K562 (cell line): ENCODE data around the gene AKT1. TPM values are rescaled to one million over a fixed set of nuclear protein-coding genes. Genes with fewer than 3 reads are reported as not detected.
"Not testable (repeated sequence)": the region's sequence is repeated elsewhere in the genome, so short reads cannot be mapped to it uniquely, and the experiment has no call there.

Experiments
- ATAC-seq: fragments of 200-7000 bp; cut with Tn5 transposase; 3 replicates; pipeline ENCODE4 v1.9.1; 2020; ENCODE audit warnings: moderate library complexity
- BruUV-seq: library from RNA; stranded (reverse); fragments of 400-500 nt; replicated peaks from 2 replicates; lab custom pipeline; 2021; lab: Mats Ljungman, UMichigan
- CTCF ChIA-PET: fragments of 300-600 bp; formaldehyde crosslinking; extraction: SDS; loops from one replicate; lab custom pipeline; 2021; ENCODE audit warnings: low intra/inter-chr PET ratio; lab: Yijun Ruan, JAX
- POLR2A ChIA-PET: fragments of 300-600, 350-650 bp; sonication (Branson Sonifier 250); formaldehyde crosslinking; extraction: SDS; loops from one replicate; lab custom pipeline; 2021; ENCODE audit warnings: antibody characterized with exemption, inconsistent platforms; lab: Yijun Ruan, JAX
- DNase-seq, 4 experiments: peaks; one replicate each; pipeline versions ENCODE4 v3.0.0 to v3.0.0-alpha.2; 2011 to 2018; ENCODE audit warnings: low spot score in 3 of 4, mixed read lengths in 3 of 4; ENCODE audit errors: extremely low read depth in 1 of 4
- FAIRE-seq: peaks from 2 replicates; lab custom pipeline; 2011; peaks lifted over from hg19 to GRCh38; lab: Jason Lieb, UNC
- H2AFZ ChIP-seq: 2 replicates; pipeline ENCODE4 v1.6.0; 2011; ENCODE audit warnings: low read depth, low read length, control low read depth, inconsistent platforms
- H3K27ac ChIP-seq: fragments of 200-600 bp; 3 replicates; pipeline ENCODE4 v1.8.0; 2011; ENCODE audit warnings: low read depth, mild to moderate bottlenecking, control low read depth, inconsistent platforms, low read length, moderate library complexity, mixed read lengths; ENCODE audit errors: extremely low read depth
- H3K27me3 ChIP-seq, 2 experiments: fragments of 300-600 bp in 1 of 2; 2 replicates in 1 of 2; 3 replicates in 1 of 2; pipeline versions ENCODE4 v1.6.0 to v1.8.0; 2011; ENCODE audit warnings: inconsistent platforms in 2 of 2, low read length in 2 of 2, mild to moderate bottlenecking in 1 of 2, mixed read lengths in 1 of 2, moderate library complexity in 1 of 2; ENCODE audit not compliant: control insufficient read depth in 2 of 2, insufficient read depth in 2 of 2
- H3K36me3 ChIP-seq: fragments of 300-600 bp; 3 replicates; pipeline ENCODE4 v1.8.0; 2011; ENCODE audit warnings: mild to moderate bottlenecking, low read length, inconsistent platforms; ENCODE audit not compliant: control insufficient read depth, insufficient read depth
- H3K4me1 ChIP-seq, 2 experiments: fragments of 200-600 bp in 1 of 2; replicated peaks in 1 of 2; 2 replicates in 1 of 2; 3 replicates in 1 of 2; pipeline versions ENCODE4 v1.5.1 to v1.8.0; 2011; ENCODE audit warnings: inconsistent platforms in 2 of 2, low read length in 2 of 2, mild to moderate bottlenecking in 1 of 2, mixed read lengths in 1 of 2, moderate library complexity in 1 of 2; ENCODE audit not compliant: control insufficient read depth in 2 of 2, insufficient read depth in 2 of 2
- H3K4me2 ChIP-seq: 2 replicates; pipeline ENCODE4 v1.6.1; 2011; ENCODE audit warnings: low read length, control low read depth, inconsistent platforms, mixed read lengths; ENCODE audit not compliant: insufficient read depth
- H3K4me3 ChIP-seq: fragments of 200-600 bp; sonication (generic), shearing (Covaris generic); 2 replicates; pipeline ENCODE4 v1.5.1; 2016; ENCODE audit warnings: control low read depth, inconsistent platforms
- H3K79me2 ChIP-seq: fragments of 200-600 bp; 3 replicates; pipeline ENCODE4 v1.8.0; 2011; ENCODE audit warnings: low read length, inconsistent platforms; ENCODE audit not compliant: control insufficient read depth, insufficient read depth
- H3K9ac ChIP-seq, 2 experiments: 2 replicates each; pipeline versions ENCODE4 v1.6.0 to v1.6.1; 2011; ENCODE audit warnings: low read depth in 2 of 2, low read length in 2 of 2, control low read depth in 1 of 2, inconsistent platforms in 1 of 2, mild to moderate bottlenecking in 1 of 2, mixed read lengths in 1 of 2; ENCODE audit not compliant: insufficient read depth in 1 of 2
- H3K9me1 ChIP-seq: one replicate; pipeline ENCODE4 v1.6.0; 2011; ENCODE audit warnings: inconsistent platforms, mild to moderate bottlenecking, low read length, moderate library complexity; ENCODE audit not compliant: control insufficient read depth, insufficient read depth
- H3K9me3 ChIP-seq: replicated peaks from 2 replicates; pipeline ENCODE4 v1.5.1; 2011; ENCODE audit warnings: low read depth, low read length, inconsistent platforms; ENCODE audit not compliant: control insufficient read depth, insufficient read depth
- H4K20me1 ChIP-seq: replicated peaks from 2 replicates; pipeline ENCODE4 v1.6.1; 2011; ENCODE audit warnings: low read length, inconsistent platforms, mixed read lengths; ENCODE audit not compliant: control insufficient read depth, insufficient read depth
- NR2C1 ChIP-seq, 2 experiments: fragments of 450-650 bp; IDR thresholded peaks; 2 replicates each; pipeline ENCODE4 v1.6.1; 2017; ENCODE audit warnings: mild to moderate bottlenecking in 2 of 2, antibody characterized with exemption in 1 of 2, inconsistent platforms in 1 of 2, missing compliant biosample characterization in 1 of 2, missing genetic modification characterization in 1 of 2
- YBX1 ChIP-seq: fragments of 450-650 bp; IDR thresholded peaks from 2 replicates; pipeline ENCODE4 v1.7.1; 2016; ENCODE audit warnings: mild to moderate bottlenecking
- ZNF655 ChIP-seq: fragments of 250-450 bp; sonication (Bioruptor Pico); IDR thresholded peaks from 2 replicates; pipeline ENCODE4 v1.5.0; 2021
- ZNF75A ChIP-seq: fragments of 450-650 bp; formaldehyde crosslinking; IDR thresholded peaks from 2 replicates; pipeline ENCODE4 v1.4.0; 2020; ENCODE audit warnings: mild to moderate bottlenecking
- WGBS: fragments of 100-300 bp; shearing (Covaris generic); methylation state at CpG from one replicate; pipeline ENCODE4 v1.1.6; 2016; ENCODE audit warnings: low coverage, mixed read lengths; ENCODE audit not compliant: insufficient coverage; ENCODE audit errors: missing lambda C conversion rate; 5-methylcytosine and 5-hydroxymethylcytosine counted together
- in situ Hi-C: fragments of 300-500 bp; cut with MboI; formaldehyde crosslinking; loops from 4 replicates; pipeline ENCODE4 v1.15.0; 2018; ENCODE audit warnings: inconsistent platforms, mixed read lengths
- intact Hi-C: fragments of 100-400 bp; cut with micrococcal nuclease; formaldehyde crosslinking; loops from 2 replicates; pipeline ENCODE4 v1.14.2; 2022
- polyA plus RNA-seq, 8 experiments: library from polyadenylated mRNA; depleted of rRNA in 4 of 8; stranded (reverse) in 5 of 8; unstranded in 3 of 8; fragments of >200 nt; fragmentation: Nextera tagmentation in 2 of 8; fragmentation: Illumina TruSeq in 1 of 8; extraction: Ambion mirVana in 2 of 8; extraction: Trizol in 1 of 8; gene quantifications; 2 replicates each; pipeline versions ENCODE4 v1.2.1 to v1.2.3, GENCODE V29; 2011 to 2014; ENCODE audit warnings: inconsistent platforms in 1 of 8, missing spikeins in 1 of 8
- total RNA-seq, 7 experiments: library from RNA; depleted of rRNA in 6 of 7; stranded (reverse); fragments of >200 nt in 6 of 7; fragmentation: Illumina TruSeq in 2 of 7; extraction: Trizol in 2 of 7; gene quantifications; 2 replicates each; pipeline versions ENCODE4 v1.2.1 to v1.2.3, GENCODE V29; 2011 to 2021; ENCODE audit warnings: low replicate concordance in 1 of 7

AKT1 gene
- total and polyA plus RNA-seq, 9 of the 15 experiments (the other 6 are each of a cell fraction or from before 2014, with no cell fraction given), result 0.49 to 132 (median 75.1) TPM

GRCh38 chr14:104814701-104815100, 19.2 kb upstream of the AKT1 start:
- in situ Hi-C loops, H2AFZ ChIP-seq, ATAC-seq, H4K20me1 ChIP-seq, H3K27me3 ChIP-seq, CTCF ChIA-PET, H3K9me1 ChIP-seq, DNase-seq, H3K9me3 ChIP-seq, intact Hi-C loops, BruUV-seq, POLR2A ChIA-PET, FAIRE-seq: not testable (repeated sequence)
- H3K79me2 ChIP-seq, result peaks cover 43% of the 10 kb centered on the region
- H3K4me1 ChIP-seq, result peaks cover 7 to 24% of the 10 kb centered on the region in 2 experiments; a peak in 3 of 5 replicates
- peak overlapping the region; percentile 90 to 99; a peak in 2 of 4 replicates for H3K9ac ChIP-seq
- peak overlapping the region; percentile 93 for H3K4me3 ChIP-seq
- H3K4me2 ChIP-seq, result peak overlapping the region; percentile 92
- WGBS, result 47% methylated on average over 4 of the region's 15 CpGs
- H3K36me3 ChIP-seq, result peaks cover 14% of the 10 kb centered on the region; the same call in 2 of the 3 replicates
- peak overlapping the region; percentile 97; the same call in 2 of the 3 replicates for H3K27ac ChIP-seq

DNA sequence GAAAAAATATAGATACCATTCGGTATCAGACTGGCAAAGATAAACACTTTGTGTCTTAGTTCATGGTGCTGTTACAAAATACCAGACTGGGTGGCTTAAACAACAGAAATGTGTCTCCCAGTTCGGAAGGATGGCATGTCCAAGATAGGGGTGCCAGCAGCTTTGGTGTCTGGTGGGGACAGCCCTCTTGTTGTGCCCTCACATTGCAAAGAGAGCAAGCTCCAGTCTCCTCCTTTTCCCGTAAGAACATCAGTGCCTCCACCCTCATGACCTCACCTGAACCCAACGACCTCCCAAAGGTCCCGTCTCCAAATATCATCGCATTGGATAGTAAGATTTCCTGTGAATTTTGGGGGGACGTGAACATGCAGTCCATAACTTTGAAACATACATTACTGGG, 17.7 kb upstream of the AKT1 start:
- no peaks in the 10 kb centered on the region for H3K9me3 ChIP-seq
- no peaks in the 10 kb centered on the region for H4K20me1 ChIP-seq
- no peak for DNase-seq
- in situ Hi-C loops (no loop called here), intact Hi-C loops (no loop called here)
- H3K27ac ChIP-seq, result no peak overlapping the region
- H3K9me1 ChIP-seq, result no peaks in the 10 kb centered on the region
- BruUV-seq, result no TSS peak
- ChIA-PET POLR2A (interaction anchor here (0.7 kb wide), 1 partner anchor 8 kb away, joined by 3 read pairs; no protein-coding TSS in a partner anchor), CTCF (no interaction called here)
- peaks cover 11% of the 10 kb centered on the region; the same call in 2 of the 3 replicates for H3K36me3 ChIP-seq
- H3K4me3 ChIP-seq, result no peak overlapping the region
- H2AFZ ChIP-seq, result no peak overlapping the region
- no peak overlapping the region for H3K4me2 ChIP-seq
- peaks cover 43% of the 10 kb centered on the region for H3K79me2 ChIP-seq
- H3K27me3 ChIP-seq, result no peaks in the 10 kb centered on the region
- ATAC-seq, result no peak
- TF ChIP-seq ZNF75A (CRISPR knock-in tag) (no peak), ZNF655 (CRISPR knock-in tag) (no peak), YBX1 (no peak), NR2C1 (IDR thresholded peaks at IDR 0.05) (no peak), NR2C1 (tag; IDR thresholded peaks at IDR 0.05) (no peak)
- H3K9ac ChIP-seq, result no peak overlapping the region
- no peak for FAIRE-seq
- 85% methylated on average over 6 of the region's 7 CpGs for WGBS
- peaks cover 7 to 25% of the 10 kb centered on the region in 2 experiments; a peak in 3 of 5 replicates for H3K4me1 ChIP-seq
